GM19239 (cell line): ENCODE data around the gene ANO7.

Experiments
- DNase-seq: peaks from one replicate; pipeline ENCODE4 v3.0.0; 2011; ENCODE audit warnings: low spot score; ENCODE audit not compliant: insufficient read length
- FAIRE-seq: peaks from 2 replicates; lab custom pipeline; 2011; peaks lifted over from hg19 to GRCh38; lab: Jason Lieb, UNC

ANO7 gene

GRCh38 chr2:241224851-241225438 lies 36.5 kb downstream of the ANO7 start:
- DNase-seq (no peak), FAIRE-seq (no peak)

- no peak for FAIRE-seq
- DNase-seq, result no peak
These were observed 37.1 kb downstream of the ANO7 start for GRCh38 chr2:241225545-241225944.

GRCh38 chr2:241225983-241226382 lies 37.5 kb downstream of the ANO7 start:
- no peak for FAIRE-seq
- no peak for DNase-seq

GRCh38 chr2:241226723-241227572 lies 38.5 kb downstream of the ANO7 start:
- FAIRE-seq (no peak), DNase-seq (no peak)

- FAIRE-seq (no peak), DNase-seq (no peak)
These were observed 39.1 kb downstream of the ANO7 start for GRCh38 chr2:241227594-241227993.

GRCh38 chr2:241228081-241228859 lies 39.8 kb downstream of the ANO7 start:
- FAIRE-seq (no peak), DNase-seq (no peak)

GRCh38 chr2:241228860-241229516 lies 40.5 kb downstream of the ANO7 start:
- no peak for FAIRE-seq

GRCh38 chr2:241229563-241230401 lies 41.3 kb downstream of the ANO7 start:
- DNase-seq (no peak), FAIRE-seq (no peak)

More at GRCh38 chr2:241228860-241229516, 40.5 kb downstream of the ANO7 start:
- DNase-seq, result no peak

GRCh38 chr2:241230435-241230834 lies 42.0 kb downstream of the ANO7 start:
- no peak for FAIRE-seq
- no peak for DNase-seq

- FAIRE-seq (no peak), DNase-seq (no peak)
These were observed 44.5 kb downstream of the ANO7 start for GRCh38 chr2:241232736-241233575.

GRCh38 chr2:241234066-241234790 lies 45.8 kb downstream of the ANO7 start:
- FAIRE-seq (no peak), DNase-seq (no peak)

- DNase-seq (no peak), FAIRE-seq (no peak)
These were observed 46.7 kb downstream of the ANO7 start for GRCh38 chr2:241234962-241235740.

- DNase-seq (no peak), FAIRE-seq (no peak)
These were observed 47.5 kb downstream of the ANO7 start for GRCh38 chr2:241235859-241236593.

GRCh38 chr2:241237047-241237446 lies 48.6 kb downstream of the ANO7 start:
- DNase-seq (no peak), FAIRE-seq (no peak)

- FAIRE-seq (no peak), DNase-seq (no peak)
These were observed 49.5 kb downstream of the ANO7 start for GRCh38 chr2:241237949-241238371.

GRCh38 chr2:241238693-241239198 lies 50.3 kb downstream of the ANO7 start:
- DNase-seq (no peak), FAIRE-seq (no peak)
